Coronary artery (tissue), 2 donors: ENCODE results near the gene CCDC40.

ENCODE experiments used
- DNase-seq: peaks from one replicate; pipeline ENCODE4 v3.0.0-alpha.2; 2017; ENCODE audit warnings: low spot score
- H3K27ac ChIP-seq, 2 donors: fragments of 200-600 bp; sonication (generic); one replicate each; pipeline ENCODE4 v1.5.1; 2016 to 2019
- H3K4me3 ChIP-seq: fragments of 200-600 bp; sonication (generic); 2 replicates; pipeline ENCODE4 v1.5.1; 2016; ENCODE audit warnings: mild to moderate bottlenecking, moderate library complexity
- TF ChIP-seq, protein P1 (sequence below): fragments of 200-600 bp; sonication (generic); IDR thresholded peaks from one replicate; pipeline ENCODE4 v1.5.1; 2019; ENCODE audit warnings: antibody characterized with exemption

CCDC40 gene

DNA sequence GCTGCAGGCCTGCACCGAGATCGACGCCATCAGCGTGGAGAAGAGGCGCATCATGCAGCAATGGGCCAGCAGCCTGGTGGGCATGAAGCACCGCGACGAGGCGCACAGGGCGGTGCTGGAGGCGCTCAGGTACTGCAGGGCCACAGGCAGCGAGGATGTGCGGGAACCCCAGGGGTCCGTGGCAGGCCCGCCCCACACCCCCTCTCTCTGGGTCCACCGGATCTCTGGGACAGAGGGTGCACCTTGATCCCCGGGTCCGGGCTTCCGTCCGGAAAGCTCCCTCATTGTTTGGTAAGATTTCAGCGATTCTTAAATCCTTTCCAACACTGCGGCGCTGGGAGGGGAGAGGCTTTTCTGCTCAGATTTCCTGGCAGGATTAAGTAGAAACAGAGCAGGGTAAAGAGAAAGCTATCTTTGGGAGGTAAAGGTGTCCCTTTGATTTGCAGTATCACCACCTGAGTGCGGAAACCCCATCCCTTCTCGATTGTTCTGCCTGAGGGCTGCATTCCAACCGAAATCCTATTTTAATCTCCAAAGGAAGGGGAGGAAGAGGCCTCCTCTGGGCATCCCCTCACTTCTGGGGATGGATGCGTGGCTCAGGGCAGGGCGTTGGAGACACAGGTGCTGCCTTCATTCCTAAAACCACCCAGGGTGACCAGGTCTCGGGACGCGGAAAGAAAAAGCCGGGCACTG lies 29.2 kb downstream of the CCDC40 start:
- H3K4me3 ChIP-seq, result no peak overlapping the region
- DNase-seq, result no peak
- H3K27ac ChIP-seq, result no peak overlapping the region
- TF ChIP-seq, protein P1, sequence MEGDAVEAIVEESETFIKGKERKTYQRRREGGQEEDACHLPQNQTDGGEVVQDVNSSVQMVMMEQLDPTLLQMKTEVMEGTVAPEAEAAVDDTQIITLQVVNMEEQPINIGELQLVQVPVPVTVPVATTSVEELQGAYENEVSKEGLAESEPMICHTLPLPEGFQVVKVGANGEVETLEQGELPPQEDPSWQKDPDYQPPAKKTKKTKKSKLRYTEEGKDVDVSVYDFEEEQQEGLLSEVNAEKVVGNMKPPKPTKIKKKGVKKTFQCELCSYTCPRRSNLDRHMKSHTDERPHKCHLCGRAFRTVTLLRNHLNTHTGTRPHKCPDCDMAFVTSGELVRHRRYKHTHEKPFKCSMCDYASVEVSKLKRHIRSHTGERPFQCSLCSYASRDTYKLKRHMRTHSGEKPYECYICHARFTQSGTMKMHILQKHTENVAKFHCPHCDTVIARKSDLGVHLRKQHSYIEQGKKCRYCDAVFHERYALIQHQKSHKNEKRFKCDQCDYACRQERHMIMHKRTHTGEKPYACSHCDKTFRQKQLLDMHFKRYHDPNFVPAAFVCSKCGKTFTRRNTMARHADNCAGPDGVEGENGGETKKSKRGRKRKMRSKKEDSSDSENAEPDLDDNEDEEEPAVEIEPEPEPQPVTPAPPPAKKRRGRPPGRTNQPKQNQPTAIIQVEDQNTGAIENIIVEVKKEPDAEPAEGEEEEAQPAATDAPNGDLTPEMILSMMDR, result no peak

DNA sequence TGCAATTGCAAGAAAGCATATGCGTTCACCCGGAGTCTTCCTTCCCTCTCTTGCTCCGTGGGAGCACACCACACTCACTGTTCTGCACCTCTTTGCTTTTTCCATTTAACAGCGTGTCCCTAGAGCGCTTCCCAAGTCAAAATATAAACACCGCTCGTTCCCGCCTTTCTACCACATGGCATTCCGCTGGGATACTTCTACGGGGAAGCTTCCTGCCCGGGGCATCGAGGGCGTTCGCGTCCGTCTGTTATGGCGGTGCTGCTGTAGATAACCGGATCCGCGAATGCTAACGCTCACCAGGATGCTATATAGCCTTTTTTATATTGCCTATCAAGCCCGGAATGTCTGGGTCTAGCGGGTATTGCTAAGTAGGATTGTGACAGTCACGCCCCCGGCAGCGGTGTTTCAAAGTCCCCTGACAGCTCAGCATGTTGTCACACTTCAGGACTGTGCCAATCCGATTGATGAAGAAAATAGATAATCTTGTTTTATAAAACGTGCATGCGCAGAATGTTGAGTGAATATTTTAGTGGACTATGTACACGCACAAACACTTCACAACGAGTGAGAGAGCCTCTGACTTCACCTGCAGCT lies 31.0 kb downstream of the CCDC40 start:
- TF ChIP-seq, protein P1, result no peak
- H3K27ac ChIP-seq, result no peak overlapping the region
- DNase-seq, result no peak
- no peak overlapping the region for H3K4me3 ChIP-seq

DNA sequence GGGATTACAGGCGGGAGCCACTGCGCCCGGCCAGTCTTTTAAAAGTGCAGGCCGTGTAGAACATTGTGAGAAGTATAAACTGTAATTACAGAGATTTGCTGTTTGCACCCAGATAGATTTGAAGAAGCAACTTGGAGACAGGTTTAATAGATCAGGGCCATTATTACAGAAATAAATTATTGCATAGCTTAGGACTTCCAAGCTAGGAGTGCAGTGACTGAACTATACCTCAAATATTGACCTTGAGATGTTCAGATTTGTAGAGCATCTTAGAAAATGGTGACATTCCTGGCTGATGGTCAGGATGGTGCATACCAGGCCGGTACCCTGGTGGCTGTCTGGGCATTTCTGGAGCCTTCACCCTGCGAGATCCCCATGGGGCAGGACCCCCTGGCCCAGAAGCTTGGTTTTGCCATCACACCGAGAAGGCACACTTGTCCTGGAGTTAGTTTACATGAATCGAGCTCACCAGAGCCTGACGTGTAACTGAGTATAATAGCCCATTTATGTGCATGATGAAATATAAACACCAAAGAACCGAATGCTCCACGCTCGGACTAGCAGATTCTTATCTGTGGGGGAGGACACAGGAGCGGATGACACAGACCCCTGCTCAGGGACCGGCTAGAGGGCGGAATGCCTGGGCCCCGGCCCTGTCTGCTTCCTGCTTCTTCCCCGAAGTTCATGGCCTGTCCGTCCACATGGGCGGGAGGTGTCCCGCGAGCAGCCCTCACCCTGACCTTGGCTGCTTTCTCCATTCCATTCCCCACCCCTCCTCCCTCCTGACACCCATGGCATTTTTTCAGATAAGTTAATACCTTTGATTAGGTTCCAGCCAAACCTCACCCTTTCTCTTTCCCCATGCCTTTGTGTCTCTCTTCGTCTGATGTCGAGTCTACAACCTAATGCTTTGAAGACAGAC lies 32.1 kb downstream of the CCDC40 start:
- Histone ChIP-seq H3K27ac (peak overlapping the region in 1 of 2 donors; percentile 75), H3K4me3 (peak overlapping the region; percentile 14)
- DNase-seq, result no peak
- TF ChIP-seq, protein P1, result no peak

DNA sequence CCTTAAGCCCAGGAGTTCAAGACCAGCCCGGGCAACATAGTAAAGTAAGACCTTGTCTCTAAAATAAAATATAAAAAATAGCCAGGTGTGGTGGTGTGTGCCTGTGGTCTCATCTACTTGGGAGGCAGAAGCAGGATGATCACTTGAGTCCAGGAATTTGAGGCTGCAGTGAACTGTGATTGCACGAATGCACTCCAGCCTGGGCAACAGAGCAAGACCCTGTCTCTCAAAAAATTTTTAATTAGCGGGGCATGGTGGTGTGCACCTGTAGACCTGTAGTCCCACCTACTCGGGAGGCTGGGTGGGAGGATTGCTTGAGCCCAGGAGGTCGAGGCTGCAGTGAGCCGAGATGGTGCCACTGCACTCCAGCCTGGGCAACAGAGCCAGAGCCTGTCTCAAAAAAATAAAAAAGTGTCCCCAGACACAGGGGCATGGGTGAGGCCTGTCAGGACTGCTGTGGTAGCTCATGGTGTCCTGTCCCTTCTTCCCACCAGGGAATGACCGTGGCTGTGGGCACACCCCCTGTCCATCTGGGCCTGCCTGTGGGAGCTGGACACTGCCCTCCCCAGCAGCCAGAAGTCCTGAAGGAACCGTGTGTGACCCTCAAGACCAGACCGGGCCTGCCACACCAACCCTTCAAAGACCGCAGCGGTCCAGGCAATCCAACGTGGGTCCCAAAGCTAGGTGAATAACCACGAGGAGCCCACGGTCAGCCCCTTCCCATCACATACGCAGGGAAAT lies 34.1 kb downstream of the CCDC40 start:
- DNase-seq, result no peak
- peak overlapping the region; percentile 64 to 96 for H3K27ac ChIP-seq
- TF ChIP-seq, protein P1, result no peak
- peak overlapping the region; percentile 76 for H3K4me3 ChIP-seq

DNA sequence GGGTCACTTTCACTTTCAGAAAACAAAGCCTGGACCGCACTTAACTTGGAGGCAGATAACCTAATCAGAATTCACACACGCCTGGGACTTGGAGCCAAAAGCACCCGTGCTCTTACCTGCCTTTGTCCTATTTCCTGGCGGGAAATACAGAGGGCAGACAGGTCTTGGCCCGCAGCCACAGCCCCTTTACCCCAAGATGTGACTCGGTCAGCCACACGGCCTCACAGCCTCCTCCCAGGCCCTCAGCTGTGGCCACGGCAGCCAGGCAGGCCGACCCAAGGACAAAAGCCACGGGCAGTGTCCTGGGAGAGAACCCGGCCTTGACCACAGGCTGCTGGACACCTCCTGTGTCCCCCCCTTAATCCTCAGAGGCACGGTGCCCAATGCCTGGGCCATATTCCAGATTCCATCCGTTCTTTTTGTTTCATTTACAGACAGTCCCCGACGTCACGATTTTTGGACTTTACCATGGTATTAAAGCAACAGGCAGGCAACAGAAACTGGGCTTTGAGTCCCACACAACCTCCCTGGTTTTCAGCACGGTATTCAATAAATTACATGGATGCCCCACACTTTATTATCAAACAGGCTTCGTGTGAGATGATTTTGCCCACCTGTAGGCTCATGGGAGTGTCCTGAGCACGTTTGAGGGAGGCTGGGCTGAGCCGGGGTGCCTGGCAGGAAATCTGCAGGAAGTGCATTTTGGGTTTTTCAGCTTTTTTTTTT lies 34.8 kb downstream of the CCDC40 start:
- peak; percentile 88 for DNase-seq
- Histone ChIP-seq H3K4me3 (peak overlapping the region; percentile 76), H3K27ac (peak overlapping the region; percentile 64 to 96)
- TF ChIP-seq, protein P1, result no peak

DNA sequence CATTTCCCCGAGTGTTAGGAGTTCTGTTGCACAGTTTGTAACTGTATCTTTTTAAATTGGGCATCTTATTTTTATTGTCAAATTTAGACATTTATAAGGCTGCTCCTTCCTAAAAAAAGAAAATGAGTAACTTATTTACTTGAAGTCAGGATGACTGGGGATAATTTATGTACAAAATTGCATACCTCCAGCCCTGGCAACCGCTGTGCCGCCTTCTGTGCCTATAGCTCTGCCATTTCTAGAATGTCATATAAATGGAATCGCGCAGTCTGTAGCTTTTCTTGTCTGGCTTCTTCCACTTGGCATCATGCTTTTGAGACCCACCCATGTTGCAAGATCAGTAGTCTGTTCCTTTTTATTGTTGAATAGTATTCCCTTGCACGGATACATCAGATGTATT lies 36.0 kb downstream of the CCDC40 start:
- no peak overlapping the region for H3K4me3 ChIP-seq
- H3K27ac ChIP-seq, result no peak overlapping the region
- TF ChIP-seq, protein P1, result no peak
- DNase-seq, result no peak
